Measurements from ENCODE around the gene TRMT2B. TPM values are rescaled to one million over a fixed set of nuclear protein-coding genes. Genes with fewer than 3 reads are reported as not detected.

TRMT2B gene
- total RNA-seq, 1 donor from 2014 or later, result 15.7 TPM

DNA sequence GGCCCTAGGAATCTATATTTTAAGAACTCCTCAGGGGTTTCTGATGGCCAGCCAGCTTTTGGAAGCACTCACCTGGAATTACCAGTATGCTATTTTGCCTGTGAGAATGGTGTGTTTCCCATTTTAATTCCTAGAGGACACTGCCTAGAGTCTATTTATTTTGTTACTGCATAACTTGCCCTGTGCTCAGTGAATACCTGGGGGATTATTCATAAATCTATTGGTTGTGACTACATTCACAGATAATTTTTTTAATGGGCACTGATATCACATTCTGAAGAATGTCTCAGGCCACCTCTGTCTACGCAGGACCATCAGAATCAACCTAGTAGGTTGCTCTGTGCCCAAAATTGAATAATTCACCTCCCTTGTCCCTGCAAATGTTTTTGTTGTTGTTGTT, 75.7 kb downstream of the TRMT2B start:
- Mint-ChIP-seq H3K36me3 (ENCODE audit: low read depth) (peaks cover 12% of the 10 kb centered on the region), H3K27me3 (ENCODE audit: low read depth) (no peaks in the 10 kb centered on the region), H3K27ac (ENCODE audit: unreplicated experiment) (no peak overlapping the region), H3K4me1 (no peaks in the 10 kb centered on the region), H3K4me3 (no peak overlapping the region), H3K9me3 (peaks cover 10% of the 10 kb centered on the region)
- TF ChIP-seq, protein P1, sequence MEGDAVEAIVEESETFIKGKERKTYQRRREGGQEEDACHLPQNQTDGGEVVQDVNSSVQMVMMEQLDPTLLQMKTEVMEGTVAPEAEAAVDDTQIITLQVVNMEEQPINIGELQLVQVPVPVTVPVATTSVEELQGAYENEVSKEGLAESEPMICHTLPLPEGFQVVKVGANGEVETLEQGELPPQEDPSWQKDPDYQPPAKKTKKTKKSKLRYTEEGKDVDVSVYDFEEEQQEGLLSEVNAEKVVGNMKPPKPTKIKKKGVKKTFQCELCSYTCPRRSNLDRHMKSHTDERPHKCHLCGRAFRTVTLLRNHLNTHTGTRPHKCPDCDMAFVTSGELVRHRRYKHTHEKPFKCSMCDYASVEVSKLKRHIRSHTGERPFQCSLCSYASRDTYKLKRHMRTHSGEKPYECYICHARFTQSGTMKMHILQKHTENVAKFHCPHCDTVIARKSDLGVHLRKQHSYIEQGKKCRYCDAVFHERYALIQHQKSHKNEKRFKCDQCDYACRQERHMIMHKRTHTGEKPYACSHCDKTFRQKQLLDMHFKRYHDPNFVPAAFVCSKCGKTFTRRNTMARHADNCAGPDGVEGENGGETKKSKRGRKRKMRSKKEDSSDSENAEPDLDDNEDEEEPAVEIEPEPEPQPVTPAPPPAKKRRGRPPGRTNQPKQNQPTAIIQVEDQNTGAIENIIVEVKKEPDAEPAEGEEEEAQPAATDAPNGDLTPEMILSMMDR (conservative IDR thresholded peaks at IDR 0.05), result no peak
- DNase-seq (ENCODE audit: low read depth, low spot score), result no peak

DNA sequence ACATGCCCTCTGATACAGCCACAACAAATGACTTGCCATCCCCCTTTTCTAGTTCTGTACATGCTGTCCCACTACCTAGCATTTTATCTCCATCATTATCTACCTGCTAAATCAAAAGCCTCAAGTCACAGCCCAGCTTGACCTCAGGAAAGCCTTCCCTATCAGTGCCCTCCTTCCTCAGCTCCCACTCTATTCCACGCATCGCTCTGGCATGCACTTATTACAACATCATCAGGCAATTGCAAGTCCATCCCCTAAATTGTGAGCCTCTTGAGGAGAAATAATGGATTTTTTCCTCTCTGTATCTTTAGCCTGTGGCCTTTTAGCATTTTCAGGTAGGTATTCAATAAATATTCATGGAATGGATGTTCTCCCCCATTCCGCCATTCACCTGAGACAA, 76.7 kb downstream of the TRMT2B start:
- Mint-ChIP-seq H3K9me3 (peaks cover 10% of the 10 kb centered on the region), H3K4me1 (no peaks in the 10 kb centered on the region), H3K4me3 (no peak overlapping the region), H3K36me3 (ENCODE audit: low read depth) (peaks cover 12% of the 10 kb centered on the region), H3K27ac (ENCODE audit: unreplicated experiment) (no peak overlapping the region), H3K27me3 (ENCODE audit: low read depth) (no peaks in the 10 kb centered on the region)
- no peak for DNase-seq (ENCODE audit: low read depth, low spot score)
- TF ChIP-seq, protein P1 (conservative IDR thresholded peaks at IDR 0.05), result no peak

GRCh38 chrX:100973411-100973810, 78.5 kb downstream of the TRMT2B start:
- no peaks in the 10 kb centered on the region for H3K4me1 Mint-ChIP-seq
- H3K27ac Mint-ChIP-seq (ENCODE audit: unreplicated experiment), result no peak overlapping the region
- peaks cover 8% of the 10 kb centered on the region for H3K9me3 Mint-ChIP-seq
- H3K36me3 Mint-ChIP-seq (ENCODE audit: low read depth), result peaks cover 12% of the 10 kb centered on the region
- H3K27me3 Mint-ChIP-seq (ENCODE audit: low read depth), result no peaks in the 10 kb centered on the region
- H3K4me3 Mint-ChIP-seq, result no peak overlapping the region
- DNase-seq (ENCODE audit: low read depth, low spot score), result no peak
- TF ChIP-seq, protein P1 (conservative IDR thresholded peaks at IDR 0.05), result no peak

DNA sequence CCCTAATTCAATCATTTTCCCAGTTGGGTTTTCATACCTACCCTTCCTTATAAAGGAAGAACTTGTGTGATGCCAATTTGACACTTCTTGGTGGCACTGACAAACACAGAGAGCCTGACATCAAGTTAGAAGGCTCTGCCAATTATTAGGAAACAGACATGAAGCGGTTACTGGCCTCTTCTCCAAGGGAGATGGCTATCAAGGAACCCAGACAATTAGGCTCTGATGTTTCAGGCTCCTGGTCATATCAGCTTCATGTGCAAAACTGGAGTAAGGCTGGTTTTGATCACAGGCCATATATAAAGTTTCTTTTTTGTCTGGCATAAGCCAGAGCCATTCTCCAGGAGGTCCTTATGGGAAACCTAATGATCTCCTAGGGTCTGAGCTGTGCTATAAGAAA, 82.0 kb downstream of the TRMT2B start:
- H3K27me3 Mint-ChIP-seq (ENCODE audit: low read depth), result no peaks in the 10 kb centered on the region
- no peak overlapping the region for H3K4me3 Mint-ChIP-seq
- TF ChIP-seq, protein P1 (conservative IDR thresholded peaks at IDR 0.05), result no peak
- H3K4me1 Mint-ChIP-seq, result no peaks in the 10 kb centered on the region
- peaks cover 7% of the 10 kb centered on the region for H3K36me3 Mint-ChIP-seq (ENCODE audit: low read depth)
- DNase-seq (ENCODE audit: low read depth, low spot score), result no peak
- H3K27ac Mint-ChIP-seq (ENCODE audit: unreplicated experiment), result no peak overlapping the region
- H3K9me3 Mint-ChIP-seq, result peaks cover 8% of the 10 kb centered on the region

DNA sequence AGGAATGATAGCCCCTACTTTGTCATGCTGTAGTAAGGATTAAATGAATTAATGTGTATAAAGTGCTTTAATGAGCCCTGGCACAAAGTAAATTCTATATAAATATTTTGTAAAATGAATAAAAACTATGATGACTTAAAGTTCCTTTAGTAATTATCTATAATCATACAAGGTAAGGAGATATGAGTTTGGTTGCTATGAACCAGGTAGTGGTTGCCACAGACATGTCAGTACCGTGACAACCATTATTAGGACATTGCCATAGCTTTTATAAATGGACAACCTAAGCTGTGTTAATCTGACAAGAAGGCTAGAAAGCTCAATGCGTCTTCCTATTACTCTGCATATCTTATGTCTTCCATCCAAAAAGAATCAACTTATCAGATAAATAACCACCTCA, 82.5 kb downstream of the TRMT2B start, which contains the start of gene ARL13A:
TSS of gene ARL13A (plus strand) at position 301 of the 400 bp plus-strand sequence. CDS start 3,982 bp downstream, outside the sequence.
- TF ChIP-seq, protein P1 (conservative IDR thresholded peaks at IDR 0.05), result no peak
- DNase-seq (ENCODE audit: low read depth, low spot score), result no peak
- peaks cover 6% of the 10 kb centered on the region for H3K9me3 Mint-ChIP-seq
- H3K36me3 Mint-ChIP-seq (ENCODE audit: low read depth), result peaks cover 5% of the 10 kb centered on the region
- H3K27ac Mint-ChIP-seq (ENCODE audit: unreplicated experiment), result no peak within 1 kb of the TSS
- H3K4me1 Mint-ChIP-seq, result peaks cover 3% of the 10 kb centered on the region
- H3K4me3 Mint-ChIP-seq, result no peak within 1 kb of the TSS
- H3K27me3 Mint-ChIP-seq (ENCODE audit: low read depth), result no peaks in the 10 kb centered on the region

GRCh38 chrX:100964362-100964761, 87.5 kb downstream of the TRMT2B start:
- no peak for DNase-seq (ENCODE audit: low read depth, low spot score)
- H3K4me1 Mint-ChIP-seq, result peaks cover 11% of the 10 kb centered on the region
- TF ChIP-seq, protein P1 (conservative IDR thresholded peaks at IDR 0.05), result no peak
- H3K27me3 Mint-ChIP-seq (ENCODE audit: low read depth), result no peaks in the 10 kb centered on the region
- no peak overlapping the region for H3K27ac Mint-ChIP-seq (ENCODE audit: unreplicated experiment)
- no peak overlapping the region for H3K4me3 Mint-ChIP-seq
- H3K9me3 Mint-ChIP-seq, result peaks cover 8% of the 10 kb centered on the region
- no peaks in the 10 kb centered on the region for H3K36me3 Mint-ChIP-seq (ENCODE audit: low read depth)

Data from neural crest cell (in vitro differentiated cells).